Smooth muscle cell (in vitro differentiated cells): ENCODE results near the gene TRRAP. TPM values are rescaled to one million over a fixed set of nuclear protein-coding genes. Genes with fewer than 3 reads are reported as not detected.

Source experiments
- DNase-seq: peaks from one replicate; lab custom pipeline; 2025; ENCODE audit not compliant: unreplicated experiment; lab: John Stamatoyannopoulos, UW
- H2AFZ ChIP-seq: fragments of 200-600 bp; sonication (generic); 2 replicates; pipeline ENCODE4 v1.6.0; 2016; ENCODE audit warnings: antibody characterized with exemption, low read depth, mild to moderate bottlenecking
- H3F3A ChIP-seq: fragments of 200-600 bp; sonication (generic); 2 replicates; pipeline ENCODE4 v1.6.0; 2017; ENCODE audit warnings: antibody characterized with exemption, low read depth
- H3K27ac ChIP-seq: fragments of 200-600 bp; sonication (generic); 2 replicates; pipeline ENCODE4 v1.5.1; 2016; ENCODE audit warnings: low read depth, mild to moderate bottlenecking
- H3K27me3 ChIP-seq: fragments of 200-600 bp; sonication (generic); 2 replicates; pipeline ENCODE4 v1.6.1; 2016; ENCODE audit warnings: low read depth, mild to moderate bottlenecking
- H3K36me3 ChIP-seq: fragments of 200-600 bp; sonication (generic); 2 replicates; pipeline ENCODE4 v1.5.1; 2016; ENCODE audit warnings: low read depth
- H3K4me1 ChIP-seq: fragments of 200-600 bp; sonication (generic); 2 replicates; pipeline ENCODE4 v1.5.1; 2016; ENCODE audit warnings: low read depth
- H3K4me2 ChIP-seq: fragments of 200-600 bp; sonication (generic); 2 replicates; pipeline ENCODE4 v1.6.0; 2016; ENCODE audit warnings: mild to moderate bottlenecking
- H3K4me3 ChIP-seq: fragments of 200-600 bp; sonication (generic); 2 replicates; pipeline ENCODE4 v1.5.1; 2016; ENCODE audit warnings: mild to moderate bottlenecking
- H3K79me2 ChIP-seq: fragments of 200-600 bp; sonication (generic); 2 replicates; pipeline ENCODE4 v1.6.0; 2016; ENCODE audit warnings: low read depth, mild to moderate bottlenecking
- H3K9ac ChIP-seq: fragments of 200-600 bp; sonication (generic); 2 replicates; pipeline ENCODE4 v1.6.0; 2016; ENCODE audit warnings: low read depth
- H3K9me3 ChIP-seq: fragments of 200-600 bp; sonication (generic); replicated peaks from 2 replicates; pipeline ENCODE4 v1.5.1; 2016; ENCODE audit warnings: low read depth
- H4K20me1 ChIP-seq: fragments of 200-600 bp; sonication (generic); 2 replicates; pipeline ENCODE4 v1.6.0; 2016; ENCODE audit warnings: low read depth
- CTCF ChIP-seq: fragments of 200-600 bp; sonication (generic); IDR thresholded peaks from 2 replicates; pipeline ENCODE4 v1.5.1; 2017; ENCODE audit warnings: borderline replicate concordance, mild to moderate bottlenecking, antibody characterized with exemption; ENCODE audit not compliant: insufficient read depth, poor library complexity, severe bottlenecking
- WGBS: methylation state at CpG from one replicate; pipeline ENCODE4 v1.1.7; 2016; ENCODE audit warnings: low lambda C conversion rate; 5-methylcytosine and 5-hydroxymethylcytosine counted together
- polyA plus RNA-seq: library from polyadenylated mRNA; unstranded; fragments of >200 nt; fragmentation: Nextera tagmentation; extraction: Ambion mirVana; gene quantifications from 2 replicates; pipeline ENCODE4 v1.2.1, GENCODE V29; 2016
- total RNA-seq: library from RNA; depleted of rRNA; stranded (reverse); fragments of >200 nt; gene quantifications from 2 replicates; pipeline ENCODE4 v1.2.3, GENCODE V29; 2014

Gene TRRAP
- total and polyA plus RNA-seq, 2 experiments from 2014 or later: 3.9 to 24.8 TPM

GRCh38 chr7:98982686-98983085 is 104.4 kb downstream of the TRRAP start:
- Histone ChIP-seq H3K36me3 (peaks cover 49% of the 10 kb centered on the region), H3K27ac (no peak overlapping the region), H3K4me3 (no peak overlapping the region), H3K27me3 (no peaks in the 10 kb centered on the region), H3K9me3 (no peaks in the 10 kb centered on the region), H3K4me2 (no peak overlapping the region), H3K79me2 (no peaks in the 10 kb centered on the region), H2AFZ (no peak overlapping the region), H3F3A (no peaks in the 10 kb centered on the region), H3K4me1 (no peaks in the 10 kb centered on the region), H3K9ac (no peak overlapping the region), H4K20me1 (no peaks in the 10 kb centered on the region)
- 97% methylated on average over 8 of the region's 8 CpGs for WGBS
- DNase-seq: no peak
- no peak for TF ChIP-seq CTCF

GRCh38 chr7:98984126-98984525 is 105.8 kb downstream of the TRRAP start:
- H3K9ac ChIP-seq: no peak overlapping the region
- 98% methylated on average over 11 of the region's 11 CpGs for WGBS
- H4K20me1 ChIP-seq: no peaks in the 10 kb centered on the region
- H3K27ac ChIP-seq: no peak overlapping the region
- H3K4me3 ChIP-seq: no peak overlapping the region
- no peaks in the 10 kb centered on the region for H3F3A ChIP-seq
- peaks cover 50% of the 10 kb centered on the region for H3K36me3 ChIP-seq
- H3K9me3 ChIP-seq: no peaks in the 10 kb centered on the region
- DNase-seq: no peak
- no peak overlapping the region for H3K4me2 ChIP-seq
- H3K79me2 ChIP-seq: no peaks in the 10 kb centered on the region
- no peak overlapping the region for H2AFZ ChIP-seq
- H3K27me3 ChIP-seq: no peaks in the 10 kb centered on the region
- TF ChIP-seq CTCF: no peak
- no peaks in the 10 kb centered on the region for H3K4me1 ChIP-seq

- Histone ChIP-seq H3K4me2 (no peak overlapping the region), H3K27ac (no peak overlapping the region), H3K4me1 (no peaks in the 10 kb centered on the region), H3K9me3 (no peaks in the 10 kb centered on the region), H3K36me3 (peaks cover 59% of the 10 kb centered on the region), H2AFZ (no peak overlapping the region), H3K9ac (no peak overlapping the region), H3F3A (no peaks in the 10 kb centered on the region), H3K27me3 (no peaks in the 10 kb centered on the region), H3K79me2 (no peaks in the 10 kb centered on the region), H3K4me3 (no peak overlapping the region), H4K20me1 (no peaks in the 10 kb centered on the region)
- WGBS: 98% methylated on average over 4 of the region's 4 CpGs
- no peak for TF ChIP-seq CTCF
- DNase-seq: no peak
Measured at GRCh38 chr7:98985406-98985805, 107.1 kb downstream of the TRRAP start.

GRCh38 chr7:98985945-98986344 is 107.6 kb downstream of the TRRAP start:
- no peaks in the 10 kb centered on the region for H3K79me2 ChIP-seq
- H3F3A ChIP-seq: no peaks in the 10 kb centered on the region
- no peak overlapping the region for H2AFZ ChIP-seq
- no peak overlapping the region for H3K27ac ChIP-seq
- H3K4me1 ChIP-seq: no peaks in the 10 kb centered on the region
- H3K4me3 ChIP-seq: no peak overlapping the region
- H3K36me3 ChIP-seq: peaks cover 59% of the 10 kb centered on the region
- H4K20me1 ChIP-seq: no peaks in the 10 kb centered on the region
- no peak overlapping the region for H3K4me2 ChIP-seq
- no peak for DNase-seq
- H3K9me3 ChIP-seq: no peaks in the 10 kb centered on the region
- no peak overlapping the region for H3K9ac ChIP-seq
- H3K27me3 ChIP-seq: no peaks in the 10 kb centered on the region
- no peak for TF ChIP-seq CTCF
